Hematopoietic multipotent progenitor cell (in vitro differentiated cells): Measurements from ENCODE around the gene CAPS. TPM values are rescaled to one million over a fixed set of nuclear protein-coding genes. Genes with fewer than 3 reads are reported as not detected.
"Not testable (repeated sequence)": the region's sequence is repeated elsewhere in the genome, so short reads cannot be mapped to it uniquely, and the experiment has no call there.

Source experiments
- DNase-seq, 3 donors: peaks; one replicate each; pipeline ENCODE4 v3.0.0-alpha.2; 2011 to 2015; ENCODE audit warnings: low read depth in 2 of 3, low spot score in 2 of 3
- total RNA-seq: library from RNA; depleted of rRNA; stranded (reverse); fragments of >200 nt; gene quantifications from one replicate; pipeline ENCODE4 v1.2.3, GENCODE V29; 2012

Gene CAPS
- total RNA-seq: 11.3 TPM

GRCh38 chr19:5913739-5914357, at the start of gene CAPS:
CAPS (plus strand) TSS chr19:5914254; CDS start chr19:5914407, 153 bp downstream.
- DNase-seq: no peak

- DNase-seq: no peak
Observed at GRCh38 chr19:5864725-5865486, 49.1 kb upstream of the CAPS start.

GRCh38 chr19:5865772-5866171, 48.3 kb upstream of the CAPS start:
- no peak for DNase-seq

- DNase-seq: no peak
Observed at GRCh38 chr19:5867201-5868136, 46.6 kb upstream of the CAPS start.

- DNase-seq: no peak
Observed at GRCh38 chr19:5870986-5871394, 43.1 kb upstream of the CAPS start.

GRCh38 chr19:5873617-5874199, 40.3 kb upstream of the CAPS start:
- DNase-seq: no peak

GRCh38 chr19:5874496-5874895, 39.6 kb upstream of the CAPS start:
- DNase-seq: not testable (repeated sequence)

- no peak for DNase-seq
Observed at GRCh38 chr19:5877427-5877826, 36.6 kb upstream of the CAPS start.

- DNase-seq: no peak
Observed at GRCh38 chr19:5877882-5878281, 36.2 kb upstream of the CAPS start.

GRCh38 chr19:5880196-5880595, 33.9 kb upstream of the CAPS start:
- no peak for DNase-seq

- DNase-seq: no peak
Observed at GRCh38 chr19:5880604-5881078, 33.4 kb upstream of the CAPS start.

- DNase-seq: no peak
Observed at GRCh38 chr19:5881543-5882299, 32.3 kb upstream of the CAPS start.

GRCh38 chr19:5882421-5882968, 31.6 kb upstream of the CAPS start:
- DNase-seq: no peak

- DNase-seq: not testable (repeated sequence)
Observed at GRCh38 chr19:5883157-5883873, 30.7 kb upstream of the CAPS start.

- DNase-seq: not testable (repeated sequence)
Observed at GRCh38 chr19:5884065-5884811, 29.8 kb upstream of the CAPS start.

GRCh38 chr19:5889288-5889971, 24.6 kb upstream of the CAPS start:
- DNase-seq: no peak

GRCh38 chr19:5890099-5890498, 24.0 kb upstream of the CAPS start:
- no peak for DNase-seq

- DNase-seq: no peak
Observed at GRCh38 chr19:5891572-5891937, 22.5 kb upstream of the CAPS start.
